A549 treated with AZD2906 at 1 μM for 4 hours (cell line): Measurements from ENCODE around the gene TUT4. TPM values are rescaled to one million over a fixed set of nuclear protein-coding genes. Genes with fewer than 3 reads are reported as not detected.

Experiments used
- total RNA-seq: library from RNA; stranded (reverse); fragments of 200-300 nt; extraction: Qiagen RNA extraction; gene quantifications from 5 replicates; pipeline ENCODE4 v1.2.3, GENCODE V29; 2022

The TUT4 gene
- total RNA-seq, result 32.1 to 41.3 TPM (median 34.6 TPM) in 5 replicates

GRCh38 chr1:52552505-52553361, at the start of gene TUT4:
Gene TUT4 (minus strand): TSS chr1:52553092. CDS start chr1:52526280, 26,812 bp downstream.

GRCh38 chr1:52601991-52602855, 49.3 kb upstream of the TUT4 start, which contains the start of gene GPX7:
Gene GPX7 (plus strand): TSS chr1:52602371. CDS start chr1:52602410, 39 bp downstream.

GRCh38 chr1:52404116-52404974, 148.5 kb downstream of the TUT4 start, which contains the start of the genes ORC1 and PRPF38A:
Gene ORC1 (minus strand): TSS chr1:52404423. CDS start chr1:52402223, 2,200 bp downstream.
Gene PRPF38A (plus strand): TSS chr1:52404602. CDS start chr1:52404750, 148 bp downstream.

Other genes with a start within 250 kb of the TUT4 start
- gene CC2D1B, start 186.9 kb downstream of the TUT4 start, total RNA-seq, result 18.2 to 22.9 TPM (median 20.6 TPM) in 5 replicates
- gene ORC1, start 148.7 kb downstream of the TUT4 start, total RNA-seq, result 22.0 to 27.7 TPM (median 23.6 TPM) in 5 replicates
- 20.3 to 24.3 TPM (median 22.9 TPM) in 5 replicates for gene PRPF38A, start 148.5 kb downstream of the TUT4 start, total RNA-seq
- gene GPX7, start 49.3 kb upstream of the TUT4 start, total RNA-seq, result not detected in 5 replicates
- 0.46 to 0.84 TPM (median 0.50 TPM) in 5 replicates for gene SHISAL2A, start 80.1 kb upstream of the TUT4 start, total RNA-seq
- gene COA7, start 145.3 kb upstream of the TUT4 start, total RNA-seq, result 21.6 to 29.3 TPM (median 26.1 TPM) in 5 replicates
- 4.8 to 7.0 TPM (median 5.9 TPM) in 5 replicates for gene ZYG11B, start 173.4 kb upstream of the TUT4 start, total RNA-seq